H9 (cell line): ENCODE results near the gene HUS1B. TPM values are rescaled to one million over a fixed set of nuclear protein-coding genes. Genes with fewer than 3 reads are reported as not detected.
A peak's percentile ranks its signal among the peaks of the same experiment; 100 is the strongest.

Source experiments
- DNase-seq: peaks from one replicate; pipeline ENCODE4 v3.0.0-alpha.2; 2017
- H2AFZ ChIP-seq: one replicate; pipeline ENCODE4 v1.6.1; 2013; ENCODE audit warnings: mild to moderate bottlenecking, low read length, control low read depth, moderate library complexity
- H2AK5ac ChIP-seq: 2 replicates; pipeline ENCODE4 v1.6.1; 2013; ENCODE audit warnings: low read length, control low read depth, mixed read lengths; ENCODE audit not compliant: insufficient read length
- H2BK120ac ChIP-seq: one replicate; pipeline ENCODE4 v1.6.1; 2013; ENCODE audit warnings: low read depth, mild to moderate bottlenecking, low read length, control low read depth, inconsistent platforms; ENCODE audit not compliant: poor library complexity, severe bottlenecking
- H2BK12ac ChIP-seq: 2 replicates; pipeline ENCODE4 v1.6.1; 2013; ENCODE audit warnings: low read length, control low read depth, mixed read lengths, low read depth; ENCODE audit not compliant: insufficient read length
- H2BK15ac ChIP-seq: 2 replicates; pipeline ENCODE4 v1.6.1; 2013; ENCODE audit warnings: low read depth, low read length, control low read depth
- H2BK20ac ChIP-seq: one replicate; pipeline ENCODE4 v1.6.1; 2013; ENCODE audit warnings: low read depth, mild to moderate bottlenecking, low read length, control low read depth, inconsistent platforms; ENCODE audit not compliant: poor library complexity, severe bottlenecking
- H2BK5ac ChIP-seq: 2 replicates; pipeline ENCODE4 v1.6.1; 2013; ENCODE audit warnings: low read length, control low read depth, mixed read lengths; ENCODE audit not compliant: insufficient read length
- H3K14ac ChIP-seq: 2 replicates; pipeline ENCODE4 v1.6.1; 2013; ENCODE audit warnings: low read length, control low read depth; ENCODE audit not compliant: insufficient read depth
- H3K18ac ChIP-seq: 2 replicates; pipeline ENCODE4 v1.6.1; 2013; ENCODE audit warnings: low read depth, mild to moderate bottlenecking, mixed read lengths, low read length, control low read depth; ENCODE audit not compliant: insufficient read length
- H3K23ac ChIP-seq: 2 replicates; pipeline ENCODE4 v1.6.1; 2013; ENCODE audit warnings: low read length, control low read depth, mixed read lengths, low read depth; ENCODE audit not compliant: insufficient read length
- H3K23me2 ChIP-seq: 2 replicates; pipeline ENCODE4 v1.6.1; 2013; ENCODE audit warnings: low read depth, mild to moderate bottlenecking, mixed read lengths, low read length, control low read depth; ENCODE audit not compliant: insufficient read length, poor library complexity, severe bottlenecking
- H3K27ac ChIP-seq: 2 replicates; pipeline ENCODE4 v1.5.1; 2013; ENCODE audit warnings: low read length, control low read depth, mixed read lengths, low read depth; ENCODE audit not compliant: insufficient read length
- H3K27me3 ChIP-seq: 2 replicates; pipeline ENCODE4 v1.6.1; 2013; ENCODE audit warnings: low read length, control low read depth, inconsistent platforms; ENCODE audit not compliant: insufficient read depth
- H3K4ac ChIP-seq: 2 replicates; pipeline ENCODE4 v1.6.1; 2013; ENCODE audit warnings: low read depth, mild to moderate bottlenecking, control low read depth, inconsistent platforms, low read length, moderate library complexity
- H3K4me1 ChIP-seq: 2 replicates; pipeline ENCODE4 v1.6.1; 2013; ENCODE audit warnings: low read length, control low read depth, inconsistent platforms; ENCODE audit not compliant: insufficient read depth
- H3K4me2 ChIP-seq: 2 replicates; pipeline ENCODE4 v1.6.1; 2013; ENCODE audit warnings: low read length, control low read depth, mixed read lengths; ENCODE audit not compliant: insufficient read length, insufficient read depth
- H3K56ac ChIP-seq: 2 replicates; pipeline ENCODE4 v1.6.1; 2013; ENCODE audit warnings: low read depth, mild to moderate bottlenecking, mixed read lengths, low read length, control low read depth; ENCODE audit not compliant: insufficient read length
- H3K79me1 ChIP-seq: 2 replicates; pipeline ENCODE4 v1.6.1; 2013; ENCODE audit warnings: low read depth, mild to moderate bottlenecking, moderate library complexity, low read length, control low read depth, inconsistent platforms; ENCODE audit not compliant: insufficient read depth, poor library complexity, severe bottlenecking
- H3K79me2 ChIP-seq: 2 replicates; pipeline ENCODE4 v1.6.1; 2013; ENCODE audit warnings: low read length, control low read depth, inconsistent platforms; ENCODE audit not compliant: insufficient read depth
- H3K9ac ChIP-seq: 2 replicates; pipeline ENCODE4 v1.6.1; 2013; ENCODE audit warnings: low read length, control low read depth, mixed read lengths; ENCODE audit not compliant: insufficient read length; ENCODE audit errors: extremely low read depth
- H3K9me3 ChIP-seq: one replicate; pipeline ENCODE4 v1.6.1; 2013; ENCODE audit warnings: low read depth, low read length, inconsistent platforms; ENCODE audit not compliant: control insufficient read depth
- H3T11ph ChIP-seq: one replicate; pipeline ENCODE4 v1.6.1; 2013; ENCODE audit warnings: mild to moderate bottlenecking, low read length, control low read depth, inconsistent platforms
- H4K20me1 ChIP-seq: one replicate; pipeline ENCODE4 v1.6.1; 2013; ENCODE audit not compliant: control insufficient read depth, insufficient read length, insufficient read depth
- H4K5ac ChIP-seq: 2 replicates; pipeline ENCODE4 v1.6.1; 2013; ENCODE audit warnings: low read depth, mild to moderate bottlenecking, mixed read lengths, low read length, control low read depth; ENCODE audit not compliant: insufficient read length
- H4K8ac ChIP-seq: replicated peaks from 2 replicates; pipeline ENCODE4 v1.6.1; 2013; ENCODE audit warnings: low read length, control low read depth, mixed read lengths, low read depth; ENCODE audit not compliant: insufficient read length
- H4K91ac ChIP-seq: 2 replicates; pipeline ENCODE4 v1.6.1; 2013; ENCODE audit warnings: low read depth, mild to moderate bottlenecking, moderate library complexity, mixed read lengths, low read length, control low read depth; ENCODE audit not compliant: insufficient read length
- H3K27ac Mint-ChIP-seq, 3 experiments: 2 replicates in 2 of 3; 3 replicates in 1 of 3; pipeline ENCODE4 v1.8.0; 2020 to 2021; ENCODE audit warnings: mixed read lengths in 3 of 3, mild to moderate bottlenecking in 1 of 3, moderate library complexity in 1 of 3
- H3K27me3 Mint-ChIP-seq: 2 replicates; pipeline ENCODE4 v1.8.0; 2021; ENCODE audit warnings: low read depth, mild to moderate bottlenecking, moderate library complexity, mixed read lengths
- H3K36me3 Mint-ChIP-seq, 3 experiments: 2 replicates in 2 of 3; 3 replicates in 1 of 3; pipeline ENCODE4 v1.8.0; 2020 to 2021; ENCODE audit warnings: low read depth in 3 of 3, mixed read lengths in 3 of 3; ENCODE audit not compliant: insufficient read depth in 1 of 3
- H3K4me1 Mint-ChIP-seq, 2 experiments: 2 replicates each; pipeline ENCODE4 v1.8.0; 2020; ENCODE audit warnings: mixed read lengths in 2 of 2
- H3K4me3 Mint-ChIP-seq, 2 experiments: 2 replicates in 1 of 2; 3 replicates in 1 of 2; pipeline ENCODE4 v1.8.0; 2020 to 2021; ENCODE audit warnings: mild to moderate bottlenecking in 2 of 2, mixed read lengths in 2 of 2, moderate library complexity in 1 of 2
- H3K9me3 Mint-ChIP-seq, 2 experiments: 2 replicates in 1 of 2; 3 replicates in 1 of 2; pipeline ENCODE4 v1.8.0; 2020; ENCODE audit warnings: mild to moderate bottlenecking in 2 of 2, mixed read lengths in 2 of 2, moderate library complexity in 1 of 2
- CTCF ChIP-seq: fragments of 200-600 bp; sonication (generic); conservative IDR thresholded peaks from 3 replicates; pipeline ENCODE4 v1.8.0; 2021; ENCODE audit warnings: antibody characterized with exemption, mild to moderate bottlenecking
- WGBS: extraction: QIAGEN DNeasy Blood & Tissue Kit; methylation state at CpG from one replicate; pipeline ENCODE4 v1.1.7; 2013; ENCODE audit warnings: missing lambda C conversion rate, low lambda C conversion rate, mixed read lengths; ENCODE audit not compliant: insufficient read length; ENCODE audit errors: extremely low coverage; 5-methylcytosine and 5-hydroxymethylcytosine counted together
- total RNA-seq: library from RNA; stranded (reverse); gene quantifications from 2 replicates; pipeline ENCODE4 v1.2.1, GENCODE V29; 2021

HUS1B gene
- total RNA-seq, 1 experiment from 2014 or later: 0.96 TPM

DNA sequence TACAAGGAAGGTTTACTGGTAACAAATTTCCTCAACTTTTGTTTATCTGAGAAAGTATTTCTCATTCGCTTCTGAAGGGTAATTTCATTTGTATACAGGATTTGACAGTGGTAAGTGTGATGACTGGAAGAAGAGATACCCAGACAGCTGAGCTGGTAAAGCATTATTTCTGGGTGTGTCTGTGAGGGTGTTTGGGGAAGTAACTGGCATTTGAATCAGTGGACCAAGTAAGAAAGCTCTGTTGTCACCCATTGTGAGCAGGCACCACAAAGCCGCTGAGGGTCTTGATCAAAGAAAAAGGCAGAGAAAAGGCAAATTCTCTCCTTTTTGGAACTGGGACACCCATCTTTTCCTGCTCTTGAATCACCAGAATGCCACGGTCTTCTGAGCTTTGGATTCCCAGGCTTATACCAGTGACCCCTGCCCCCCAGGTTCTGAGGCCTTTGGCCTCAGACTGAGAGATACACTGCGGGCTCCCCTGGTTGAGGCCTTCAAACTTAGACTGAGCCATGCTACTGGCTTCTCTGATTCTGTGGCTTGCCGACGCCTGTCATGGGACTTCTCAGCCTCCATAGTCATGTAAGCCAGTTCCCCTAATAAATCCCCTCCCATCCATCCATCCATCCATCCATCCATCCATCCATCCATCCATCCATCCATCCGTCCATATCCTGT, 10.5 kb upstream of the HUS1B start:
- H4K8ac ChIP-seq: no peak overlapping the region
- Mint-ChIP-seq H3K4me1 (peaks cover 14 to 19% of the 10 kb centered on the region in 2 experiments), H3K4me3 (no peak overlapping the region), H3K27ac (peak overlapping the region in 1 of 3 experiments; percentile 34; a peak in 3 of 7 replicates), H3K36me3 (peaks cover 21 to 66% (median 43%) of the 10 kb centered on the region in 3 experiments), H3K27me3 (no peaks in the 10 kb centered on the region), H3K9me3 (peaks cover 21 to 26% of the 10 kb centered on the region in 2 experiments)
- no peaks in the 10 kb centered on the region for H3K23me2 ChIP-seq
- no peak overlapping the region for H3K4ac ChIP-seq
- no peak for DNase-seq
- no peak overlapping the region for H2BK5ac ChIP-seq
- no peak overlapping the region for H2AK5ac ChIP-seq
- H3K9ac ChIP-seq: no peak overlapping the region
- H3K79me1 ChIP-seq: peaks cover 3% of the 10 kb centered on the region
- no peak overlapping the region for H4K91ac ChIP-seq
- no peak overlapping the region for H2BK120ac ChIP-seq
- peaks cover 7% of the 10 kb centered on the region; the same call in 1 of the 2 replicates for H3K79me2 ChIP-seq
- H3K27ac ChIP-seq: no peak overlapping the region
- no peaks in the 10 kb centered on the region for H3K27me3 ChIP-seq
- H3K4me1 ChIP-seq: no peaks in the 10 kb centered on the region; the same call in 1 of the 2 replicates
- H3K18ac ChIP-seq: no peak overlapping the region
- no peak overlapping the region for H2BK15ac ChIP-seq
- no peak overlapping the region for H2BK12ac ChIP-seq
- no peaks in the 10 kb centered on the region for H3K9me3 ChIP-seq
- H2BK20ac ChIP-seq: no peak overlapping the region
- no peak overlapping the region for H3K56ac ChIP-seq
- no peak overlapping the region for H3T11ph ChIP-seq
- H3K4me2 ChIP-seq: no peak overlapping the region
- H3K23ac ChIP-seq: no peak overlapping the region
- H4K5ac ChIP-seq: no peak overlapping the region
- H4K20me1 ChIP-seq: no peaks in the 10 kb centered on the region
- TF ChIP-seq CTCF: no peak
- no CpG with 5 or more reads among the region's 7 CpGs for WGBS
- H2AFZ ChIP-seq: no peak overlapping the region
- H3K14ac ChIP-seq: no peak overlapping the region
